Panc1 (cell line): ENCODE results near the gene KHDC4. TPM values are rescaled to one million over a fixed set of nuclear protein-coding genes. Genes with fewer than 3 reads are reported as not detected.

ENCODE experiments used
- ATAC-seq: fragments of 200-7000 bp; cut with Tn5 transposase; 2 replicates; pipeline ENCODE4 v1.9.1; 2020; ENCODE audit warnings: mild to moderate bottlenecking, moderate library complexity
- BruUV-seq: library from RNA; stranded (reverse); fragments of 400-500 nt; replicated peaks from 2 replicates; lab custom pipeline; 2021; lab: Mats Ljungman, UMichigan
- CTCF ChIA-PET: fragments of 300-600 bp; sonication (Branson Sonifier 250); formaldehyde crosslinking; loops from one replicate; lab custom pipeline; 2022; ENCODE audit warnings: antibody characterized with exemption; lab: Charles Lee
- POLR2A ChIA-PET: fragments of 300-600 bp; sonication (Branson Sonifier 250); formaldehyde crosslinking; loops from one replicate; lab custom pipeline; 2022; ENCODE audit warnings: antibody characterized with exemption; lab: Charles Lee
- DNase-seq: peaks from one replicate; pipeline ENCODE4 v3.0.0-alpha.2; 2010; ENCODE audit warnings: low read depth, low spot score
- H3K27ac ChIP-seq: 2 replicates; pipeline ENCODE4 v1.5.1; 2011; ENCODE audit warnings: mild to moderate bottlenecking, low read length, inconsistent platforms
- H3K27me3 ChIP-seq: fragments of 200-500 bp; sonication (Bioruptor generic); 2 replicates; pipeline ENCODE4 v1.6.0; 2014; ENCODE audit warnings: low read length, inconsistent platforms; ENCODE audit not compliant: control insufficient read depth, insufficient read depth
- H3K36me3 ChIP-seq: fragments of 200-500 bp; sonication (Bioruptor generic); 2 replicates; pipeline ENCODE4 v1.5.1; 2014; ENCODE audit warnings: inconsistent platforms, mild to moderate bottlenecking, low read length, moderate library complexity; ENCODE audit not compliant: control insufficient read depth, insufficient read depth
- H3K4me1 ChIP-seq: 2 replicates; pipeline ENCODE4 v1.5.1; 2011; ENCODE audit warnings: inconsistent platforms, mild to moderate bottlenecking, low read length, moderate library complexity; ENCODE audit not compliant: control insufficient read depth, insufficient read depth
- H3K4me3 ChIP-seq, 2 experiments: 2 replicates each; pipeline ENCODE4 v1.5.1; 2011 to 2012; ENCODE audit warnings: low read depth in 2 of 2, low read length in 2 of 2, mild to moderate bottlenecking in 2 of 2, inconsistent platforms in 1 of 2, moderate library complexity in 1 of 2
- H3K9me3 ChIP-seq: fragments of 200-500 bp; sonication (Bioruptor generic); 2 replicates; pipeline ENCODE4 v1.5.1; 2014; ENCODE audit warnings: low read depth, mild to moderate bottlenecking, inconsistent platforms, low read length, moderate library complexity; ENCODE audit not compliant: control insufficient read depth, insufficient read depth
- CTCF ChIP-seq: fragments of 450-650 bp; IDR thresholded peaks from 2 replicates; pipeline ENCODE4 v1.5.1; 2017; ENCODE audit warnings: mild to moderate bottlenecking
- POLR2AphosphoS5 ChIP-seq: IDR thresholded peaks from 2 replicates; pipeline ENCODE4 v1.6.1; 2012; ENCODE audit warnings: mild to moderate bottlenecking, low read depth, low read length, moderate library complexity
- REST ChIP-seq, 2 experiments: IDR thresholded peaks; 2 replicates each; pipeline ENCODE4 v1.6.1; 2011 to 2012; ENCODE audit warnings: low read depth in 2 of 2, control low read depth in 1 of 2, low read length in 1 of 2, mild to moderate bottlenecking in 1 of 2, moderate library complexity in 1 of 2; ENCODE audit not compliant: insufficient read depth in 1 of 2
- SIN3A ChIP-seq: IDR thresholded peaks from 2 replicates; pipeline ENCODE4 v1.6.1; 2012; ENCODE audit warnings: low read depth, mild to moderate bottlenecking, low read length, moderate library complexity, borderline replicate concordance; ENCODE audit not compliant: insufficient read depth
- TCF7L2 ChIP-seq: IDR thresholded peaks from 2 replicates; pipeline ENCODE4 v1.6.1; 2011; ENCODE audit warnings: mild to moderate bottlenecking, low read depth, low read length, inconsistent platforms
- in situ Hi-C: cut with HindIII; loops from 2 replicates; pipeline ENCODE4 v1.10.0; 2016; ENCODE audit warnings: low sequenced_read_pairs, low pct_unique_long_range_greater_than_20kb
- intact Hi-C: fragments of 100-400 bp; cut with micrococcal nuclease; formaldehyde crosslinking; loops from one replicate; pipeline ENCODE4 v1.10.0; 2022; ENCODE audit not compliant: unreplicated experiment
- total RNA-seq: library from RNA; stranded (reverse); gene quantifications from one replicate; pipeline ENCODE4 v1.2.1, GENCODE V29; 2021; ENCODE audit not compliant: unreplicated experiment

KHDC4 gene
- total RNA-seq, 1 experiment from 2014 or later: 80.4 TPM

GRCh38 chr1:155929057-155929456, 5.2 kb downstream of the KHDC4 start:
- ATAC-seq: no peak
- intact Hi-C loops: no loop called here
- in situ Hi-C loops: no loop called here
- Histone ChIP-seq H3K4me3 (no peak overlapping the region), H3K36me3 (peaks cover 63% of the 10 kb centered on the region), H3K9me3 (no peaks in the 10 kb centered on the region), H3K4me1 (peaks cover 27% of the 10 kb centered on the region), H3K27me3 (no peaks in the 10 kb centered on the region), H3K27ac (no peak overlapping the region)
- TF ChIP-seq POLR2AphosphoS5 (no peak), TCF7L2 (no peak), CTCF (no peak), REST (IDR thresholded peaks at IDR 0.05; ENCODE audit: insufficient read depth in 1 of 2, low read depth in 2 of 2, low read length in 1 of 2) (no peak), SIN3A (no peak)
- ChIA-PET CTCF (no interaction called here), POLR2A (no interaction called here)
- no peak for DNase-seq
- no TSS peak for BruUV-seq

GRCh38 chr1:155925506-155925905, 8.7 kb downstream of the KHDC4 start:
- in situ Hi-C loops: no loop called here
- BruUV-seq: no TSS peak
- Histone ChIP-seq H3K9me3 (no peaks in the 10 kb centered on the region), H3K27me3 (no peaks in the 10 kb centered on the region), H3K27ac (no peak overlapping the region), H3K4me3 (no peak overlapping the region), H3K4me1 (peaks cover 6% of the 10 kb centered on the region; the same call in 1 of the 2 replicates), H3K36me3 (peaks cover 67% of the 10 kb centered on the region)
- ATAC-seq (no peak), DNase-seq (no peak)
- intact Hi-C loops: no loop called here
- no peak for TF ChIP-seq CTCF
- no peak for TF ChIP-seq REST (IDR thresholded peaks at IDR 0.05; ENCODE audit: insufficient read depth in 1 of 2, low read depth in 2 of 2, low read length in 1 of 2)
- TF ChIP-seq POLR2AphosphoS5: no peak
- TF ChIP-seq SIN3A: no peak
- TF ChIP-seq TCF7L2: no peak
- CTCF ChIA-PET: no interaction called here
- POLR2A ChIA-PET: no interaction called here
